Activated CD4-positive, alpha-beta T cell treated with anti-CD3 and anti-CD28 coated beads for 36 hours (primary cell): ENCODE results near the gene CEPT1. TPM values are rescaled to one million over a fixed set of nuclear protein-coding genes. Genes with fewer than 3 reads are reported as not detected.

Experiments used
- ATAC-seq: fragments of 200-7000 bp; cut with Tn5 transposase; one replicate; pipeline ENCODE4 v1.10.0; 2021; ENCODE audit warnings: mild to moderate bottlenecking, moderate library complexity
- CTCF ChIA-PET: fragments of 350-600 bp; sonication (Branson Sonifier 250); formaldehyde crosslinking; loops from one replicate; lab custom pipeline; 2021; ENCODE audit warnings: antibody characterized with exemption; lab: Charles Lee
- POLR2A ChIA-PET: fragments of 350-600 bp; sonication (Branson Sonifier 250); formaldehyde crosslinking; loops from one replicate; lab custom pipeline; 2021; ENCODE audit warnings: antibody characterized with exemption, inconsistent platforms; lab: Charles Lee
- DNase-seq: peaks from one replicate; pipeline ENCODE4 v3.0.0-alpha.2; 2020
- H3K27ac Mint-ChIP-seq: one replicate; pipeline ENCODE4 v1.8.0; 2021; ENCODE audit warnings: mixed read lengths
- H3K27me3 Mint-ChIP-seq: one replicate; pipeline ENCODE4 v1.8.0; 2021; ENCODE audit warnings: mixed read lengths
- H3K36me3 Mint-ChIP-seq: one replicate; pipeline ENCODE4 v1.8.0; 2021; ENCODE audit warnings: low read depth, mixed read lengths
- H3K4me1 Mint-ChIP-seq: one replicate; pipeline ENCODE4 v1.8.0; 2021; ENCODE audit warnings: mixed read lengths
- H3K4me3 Mint-ChIP-seq: one replicate; pipeline ENCODE4 v1.8.0; 2021; ENCODE audit warnings: mild to moderate bottlenecking, moderate library complexity, mixed read lengths
- H3K9me3 Mint-ChIP-seq: one replicate; pipeline ENCODE4 v1.8.0; 2021; ENCODE audit warnings: low read depth, mixed read lengths
- intact Hi-C, 2 experiments: fragments of 100-400 bp; cut with DNase I in 1 of 2; cut with micrococcal nuclease in 1 of 2; formaldehyde crosslinking; loops; one replicate each; pipeline versions ENCODE4 v1.14.2 to v1.15.1; 2022 to 2024; cut with DNase I, micrococcal nuclease
- total RNA-seq, 2 experiments: library from RNA; stranded (reverse); gene quantifications; one replicate each; pipeline ENCODE4 v1.2.3, GENCODE V29; 2021

The CEPT1 gene
- total RNA-seq, 2 experiments from 2014 or later: 34.7 to 49.1 TPM

DNA sequence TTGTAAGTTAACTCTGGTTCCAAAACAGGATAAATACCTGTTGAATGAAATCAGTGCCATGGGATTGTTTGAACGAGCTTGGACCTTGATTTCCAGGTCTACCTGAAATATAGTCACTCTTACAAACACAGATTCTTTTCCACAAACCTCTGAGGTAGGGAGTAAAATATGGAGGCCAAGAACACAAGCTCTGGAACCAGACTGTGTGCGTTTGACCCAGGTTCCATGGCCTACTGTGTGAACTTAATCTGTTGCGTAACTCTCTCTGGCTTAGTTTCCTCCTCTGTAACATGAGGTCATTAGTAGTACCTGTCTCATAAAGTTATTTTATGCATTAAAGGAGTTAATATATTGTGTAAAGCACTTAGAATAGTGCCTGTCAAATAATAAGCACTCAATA, 35.3 kb downstream of the CEPT1 start:
- Mint-ChIP-seq H3K36me3 (peaks cover 38% of the 10 kb centered on the region), H3K27ac (no peak overlapping the region), H3K9me3 (no peaks in the 10 kb centered on the region), H3K4me1 (peaks cover 40% of the 10 kb centered on the region), H3K27me3 (no peaks in the 10 kb centered on the region), H3K4me3 (no peak overlapping the region)
- POLR2A ChIA-PET: no interaction called here
- CTCF ChIA-PET: no interaction called here
- no peak for DNase-seq
- no peak for ATAC-seq
- intact Hi-C loops: no loop called here

DNA sequence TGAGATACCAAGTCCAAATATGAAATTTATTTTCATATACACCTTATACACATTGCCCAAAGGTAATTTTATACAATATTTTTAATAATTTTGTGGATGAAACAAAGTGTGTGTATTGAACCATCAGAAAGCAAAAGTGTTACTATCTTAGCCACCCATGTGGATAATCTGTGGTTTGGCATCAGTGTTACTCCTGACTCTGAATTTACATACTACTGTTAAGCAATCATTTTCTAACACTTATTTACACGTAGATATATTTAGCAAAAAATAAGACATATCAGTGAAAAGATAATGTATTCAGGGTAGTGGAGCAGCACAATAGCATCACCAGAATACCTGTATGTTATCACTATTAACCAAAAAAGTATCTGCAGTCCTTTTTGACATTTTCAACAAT, 36.7 kb downstream of the CEPT1 start:
- DNase-seq: no peak
- Mint-ChIP-seq H3K27me3 (no peaks in the 10 kb centered on the region), H3K4me1 (peaks cover 48% of the 10 kb centered on the region), H3K27ac (no peak overlapping the region), H3K4me3 (no peak overlapping the region), H3K9me3 (no peaks in the 10 kb centered on the region), H3K36me3 (peaks cover 39% of the 10 kb centered on the region)
- CTCF ChIA-PET: no interaction called here
- intact Hi-C loops: no loop called here
- POLR2A ChIA-PET: no interaction called here
- no peak for ATAC-seq

DNA sequence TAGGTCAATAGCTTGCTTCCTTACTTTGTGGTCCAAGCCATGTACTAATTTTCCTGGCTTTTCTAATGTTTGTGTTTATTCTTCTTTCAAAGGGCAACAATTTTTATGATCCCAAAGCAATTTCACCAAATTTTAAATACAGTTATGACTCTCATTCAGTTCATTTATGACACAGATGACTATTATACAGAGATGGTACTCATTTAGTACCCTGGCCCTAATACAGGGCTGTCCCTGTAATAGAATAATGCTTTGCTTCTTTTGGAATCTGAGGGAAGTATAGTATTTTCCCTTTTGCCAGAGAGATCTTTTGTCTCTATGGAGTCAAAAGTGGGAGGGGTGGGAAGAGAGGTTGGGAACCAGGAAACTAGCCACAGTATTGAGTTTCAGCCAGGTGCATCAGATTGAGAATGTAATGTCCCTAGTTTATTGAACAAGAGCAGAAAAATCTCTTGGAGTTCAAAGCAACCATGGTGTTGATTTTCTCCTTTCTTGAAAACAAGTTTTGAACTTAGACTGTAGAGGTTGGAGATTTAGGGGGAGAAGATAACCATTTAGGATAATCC, 40.0 kb downstream of the CEPT1 start:
- no peaks in the 10 kb centered on the region for H3K9me3 Mint-ChIP-seq
- ChIA-PET POLR2A (no interaction called here), CTCF (interaction anchor here (0.7 kb wide), 1 partner anchor 20 kb away, joined by 3 read pairs; no protein-coding TSS in a partner anchor)
- H3K36me3 Mint-ChIP-seq: peaks cover 46% of the 10 kb centered on the region
- H3K4me1 Mint-ChIP-seq: peaks cover 45% of the 10 kb centered on the region
- intact Hi-C loops: loop anchor here (5.0 kb wide), 2 partner anchors 33 to 38 kb away; partner anchors contain the start of genes CEPT1 (in 1 of the 2) and DRAM2 (in 1 of the 2)
- no peaks in the 10 kb centered on the region for H3K27me3 Mint-ChIP-seq
- no peak overlapping the region for H3K4me3 Mint-ChIP-seq
- ATAC-seq (peak; percentile 66), DNase-seq (no peak)
- H3K27ac Mint-ChIP-seq: peak overlapping the region; percentile 38

DNA sequence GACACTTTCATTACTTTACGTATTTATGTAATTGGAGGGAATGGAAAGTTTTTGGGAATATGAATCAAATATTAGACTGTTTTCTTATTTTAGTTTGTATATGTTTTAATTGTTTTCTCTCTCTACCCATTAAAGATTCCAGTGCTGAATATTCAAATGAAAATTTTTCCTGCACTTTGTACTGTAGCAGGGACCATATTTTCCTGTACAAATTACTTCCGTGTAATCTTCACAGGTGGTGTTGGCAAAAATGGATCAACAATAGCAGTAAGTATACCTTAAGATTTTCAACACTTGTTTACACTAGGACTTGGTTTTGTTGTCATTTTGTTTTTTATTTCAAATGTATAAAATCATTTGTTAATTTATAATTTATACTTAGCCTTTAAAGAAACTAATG, 42.0 kb downstream of the CEPT1 start:
- Mint-ChIP-seq H3K9me3 (no peaks in the 10 kb centered on the region), H3K36me3 (peaks cover 61% of the 10 kb centered on the region), H3K4me1 (peaks cover 62% of the 10 kb centered on the region), H3K27me3 (no peaks in the 10 kb centered on the region), H3K27ac (peak overlapping the region; percentile 17), H3K4me3 (no peak overlapping the region)
- CTCF ChIA-PET: interaction anchor here (0.6 to 1.4 kb wide), 3 partner anchors 11 to 15 kb away, joined by 4 read pairs; no protein-coding TSS in a partner anchor
- ATAC-seq (no peak), DNase-seq (no peak)
- POLR2A ChIA-PET: no interaction called here
- intact Hi-C loops: loop anchor here (5.0 kb wide), 2 partner anchors 35 to 40 kb away; partner anchors contain the start of genes CEPT1 (in 1 of the 2) and DRAM2 (in 1 of the 2)

DNA sequence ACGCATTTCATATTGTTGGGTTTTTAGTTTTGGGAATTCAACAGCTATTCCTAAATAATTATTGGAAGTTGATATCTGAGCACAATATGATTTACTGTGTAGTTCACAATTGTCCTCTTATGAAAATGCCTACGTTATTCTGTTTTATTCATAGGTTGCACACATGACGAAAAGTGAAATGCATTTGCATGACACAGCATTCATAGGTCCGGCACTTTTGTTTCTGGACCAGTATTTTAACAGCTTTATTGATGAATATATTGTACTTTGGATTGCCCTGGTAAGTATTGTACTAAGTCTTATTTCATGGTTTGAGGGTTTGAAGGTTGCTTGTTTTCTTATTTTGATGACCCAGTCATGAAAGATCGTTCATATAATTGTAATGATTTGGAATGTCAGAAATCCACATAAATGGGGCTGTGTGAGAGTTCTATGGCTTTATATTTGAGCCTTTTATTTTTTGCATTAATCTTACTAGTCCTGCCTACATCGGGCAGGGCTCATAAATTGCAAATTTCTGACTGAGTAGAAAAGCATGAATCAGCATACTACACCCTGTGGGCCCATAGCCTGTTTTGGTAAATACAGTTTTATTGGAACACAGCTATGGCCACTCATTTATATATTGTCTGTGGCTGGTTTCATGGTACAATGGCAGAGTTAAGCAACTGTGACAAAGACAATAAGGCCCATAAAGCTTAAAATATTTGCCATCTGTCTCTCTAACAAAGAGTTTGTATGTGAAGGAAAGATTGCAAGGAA, 43.5 kb downstream of the CEPT1 start:
- no peak for DNase-seq
- CTCF ChIA-PET: interaction anchor here (0.8 to 1.4 kb wide), 10 partner anchors 10 to 211 kb away, joined by 3 to 5 read pairs (median 3); no protein-coding TSS in a partner anchor
- Mint-ChIP-seq H3K36me3 (peaks cover 72% of the 10 kb centered on the region), H3K4me3 (no peak overlapping the region), H3K27ac (peak overlapping the region; percentile 48), H3K27me3 (no peaks in the 10 kb centered on the region), H3K9me3 (no peaks in the 10 kb centered on the region), H3K4me1 (peaks cover 76% of the 10 kb centered on the region)
- POLR2A ChIA-PET: no interaction called here
- peak; percentile 14 for ATAC-seq
- intact Hi-C loops: loop anchor here (5.0 kb wide), 2 partner anchors 36 to 41 kb away; partner anchors contain the start of genes CEPT1 (in 1 of the 2) and DRAM2 (in 1 of the 2)

- ChIA-PET CTCF (no interaction called here), POLR2A (no interaction called here)
- intact Hi-C loops: loop anchor here (5.0 kb wide), 2 partner anchors 37 to 42 kb away; partner anchors contain the start of genes CEPT1 (in 1 of the 2) and DRAM2 (in 1 of the 2)
- H3K27me3 Mint-ChIP-seq: no peaks in the 10 kb centered on the region
- ATAC-seq (no peak), DNase-seq (no peak)
- H3K4me3 Mint-ChIP-seq: no peak overlapping the region
- H3K4me1 Mint-ChIP-seq: peaks cover 82% of the 10 kb centered on the region
- peak overlapping the region; percentile 75 for H3K27ac Mint-ChIP-seq
- peaks cover 78% of the 10 kb centered on the region for H3K36me3 Mint-ChIP-seq
- no peaks in the 10 kb centered on the region for H3K9me3 Mint-ChIP-seq
These were observed 44.6 kb downstream of the CEPT1 start for GRCh38 chr1:111184663-111185062.

GRCh38 chr1:111190931-111191451, 51.0 kb downstream of the CEPT1 start:
- ChIA-PET POLR2A (interaction anchor here (1.5 kb wide), 1 partner anchor 9 kb away, joined by 5 read pairs; the partner anchor contains the start of gene DENND2D), CTCF (interaction anchor here (1.0 to 1.5 kb wide), 4 partner anchors 10 to 161 kb away, joined by 3 to 6 read pairs (median 4); no protein-coding TSS in a partner anchor)
- Mint-ChIP-seq H3K9me3 (no peaks in the 10 kb centered on the region), H3K4me3 (no peak overlapping the region), H3K36me3 (peaks cover 100% of the 10 kb centered on the region), H3K4me1 (peaks cover 99% of the 10 kb centered on the region), H3K27ac (peak overlapping the region; percentile 65), H3K27me3 (no peaks in the 10 kb centered on the region)
- ATAC-seq: no peak
- no peak for DNase-seq
- intact Hi-C loops: loop anchor here in 1 of 2 experiments (1.0 kb wide), 1 partner anchor 8 kb away; no protein-coding TSS in a partner anchor

GRCh38 chr1:111191496-111191895, 51.5 kb downstream of the CEPT1 start:
- Mint-ChIP-seq H3K27me3 (no peaks in the 10 kb centered on the region), H3K4me1 (peaks cover 99% of the 10 kb centered on the region), H3K9me3 (no peaks in the 10 kb centered on the region), H3K36me3 (peaks cover 100% of the 10 kb centered on the region), H3K27ac (peak overlapping the region; percentile 98), H3K4me3 (no peak overlapping the region)
- ATAC-seq: no peak
- ChIA-PET CTCF (interaction anchor here (0.7 to 1.5 kb wide), 6 partner anchors 10 to 161 kb away, joined by 3 to 6 read pairs (median 3); no protein-coding TSS in a partner anchor), POLR2A (interaction anchor here (1.5 kb wide), 1 partner anchor 9 kb away, joined by 5 read pairs; the partner anchor contains the start of gene DENND2D)
- DNase-seq: no peak
- intact Hi-C loops: loop anchor here in 1 of 2 experiments (1.0 kb wide), 1 partner anchor 8 kb away; no protein-coding TSS in a partner anchor

GRCh38 chr1:111192074-111192473, 52.1 kb downstream of the CEPT1 start:
- intact Hi-C loops: no loop called here
- Mint-ChIP-seq H3K4me1 (peaks cover 99% of the 10 kb centered on the region), H3K27ac (peak overlapping the region; percentile 98), H3K27me3 (no peaks in the 10 kb centered on the region), H3K4me3 (no peak overlapping the region), H3K9me3 (no peaks in the 10 kb centered on the region), H3K36me3 (peaks cover 100% of the 10 kb centered on the region)
- CTCF ChIA-PET: interaction anchor here (0.7 to 1.5 kb wide), 6 partner anchors 9 to 162 kb away, joined by 3 to 6 read pairs (median 3); no protein-coding TSS in a partner anchor
- DNase-seq (no peak), ATAC-seq (no peak)
- POLR2A ChIA-PET: interaction anchor here (1.5 kb wide), 1 partner anchor 8 kb away, joined by 5 read pairs; the partner anchor contains the start of gene DENND2D

GRCh38 chr1:111192658-111193519, 52.9 kb downstream of the CEPT1 start:
- Mint-ChIP-seq H3K4me3 (peak overlapping the region; percentile 16), H3K27me3 (no peaks in the 10 kb centered on the region), H3K4me1 (peaks cover 96% of the 10 kb centered on the region), H3K9me3 (no peaks in the 10 kb centered on the region), H3K27ac (peak overlapping the region; percentile 98), H3K36me3 (peaks cover 100% of the 10 kb centered on the region)
- CTCF ChIA-PET: interaction anchor here (0.6 to 1.1 kb wide), 3 partner anchors 10 to 162 kb away, joined by 3 to 4 read pairs (median 3); no protein-coding TSS in a partner anchor
- no peak for DNase-seq
- intact Hi-C loops: no loop called here
- POLR2A ChIA-PET: no interaction called here
- peak; percentile 10 for ATAC-seq
